SK-N-SH treated with all-trans-retinoic acid at 6 μM for 48 hours (cell line): Measurements from ENCODE around the gene WDR55.

Experiments
- ISL1 ChIP-seq: fragments of 250-450 bp; sonication (Bioruptor Pico); IDR thresholded peaks from 2 replicates; pipeline ENCODE4 v2.1.2; 2022; ENCODE audit warnings: mild to moderate bottlenecking, moderate library complexity
- TCF4 ChIP-seq: fragments of 250-450 bp; sonication (Bioruptor Pico); IDR thresholded peaks from 2 replicates; pipeline ENCODE4 v1.8.0; 2021; ENCODE audit warnings: mild to moderate bottlenecking, moderate library complexity, borderline replicate concordance

GRCh38 chr5:140677947-140678346 lies 13.2 kb downstream of the WDR55 start:
- TF ChIP-seq ISL1 (CRISPR knock-in tag) (no peak), TCF4 (CRISPR knock-in tag) (no peak)
